Breast epithelium (tissue), 3 donors: ENCODE data around the gene BPHL.

ENCODE experiments used
- CTCF ChIP-seq, 3 donors: fragments of 450-650 bp; IDR thresholded peaks; one replicate each; pipeline ENCODE4 v1.5.1; 2016 to 2017; ENCODE audit warnings: antibody characterized with exemption in 3 of 3, mild to moderate bottlenecking in 3 of 3, moderate library complexity in 3 of 3
- POLR2A ChIP-seq: fragments of 450-650 bp; IDR thresholded peaks from one replicate; pipeline ENCODE4 v1.6.1; 2016; ENCODE audit warnings: antibody characterized with exemption, mild to moderate bottlenecking, moderate library complexity
- POLR2AphosphoS5 ChIP-seq, 3 donors: sonication (generic); formaldehyde crosslinking; IDR thresholded peaks; one replicate each; pipeline ENCODE4 v1.6.1; 2017; ENCODE audit warnings: antibody characterized with exemption in 3 of 3

- TF ChIP-seq CTCF (IDR thresholded peaks at IDR 0.05) (no peak), POLR2A (no peak), POLR2AphosphoS5 (IDR thresholded peaks at IDR 0.05) (no peak)
Measured at GRCh38 chr6:3079682-3080081, 38.8 kb upstream of the BPHL start.
